ENCODE data around the gene SORCS2. TPM values are rescaled to one million over a fixed set of nuclear protein-coding genes. Genes with fewer than 3 reads are reported as not detected.
A peak's percentile ranks its signal among the peaks of the same experiment; 100 is the strongest.
"Not testable (repeated sequence)": the region's sequence is repeated elsewhere in the genome, so short reads cannot be mapped to it uniquely, and the experiment has no call there.

The SORCS2 gene
- total RNA-seq, 1 experiment from 2014 or later, result 4.1 TPM

DNA sequence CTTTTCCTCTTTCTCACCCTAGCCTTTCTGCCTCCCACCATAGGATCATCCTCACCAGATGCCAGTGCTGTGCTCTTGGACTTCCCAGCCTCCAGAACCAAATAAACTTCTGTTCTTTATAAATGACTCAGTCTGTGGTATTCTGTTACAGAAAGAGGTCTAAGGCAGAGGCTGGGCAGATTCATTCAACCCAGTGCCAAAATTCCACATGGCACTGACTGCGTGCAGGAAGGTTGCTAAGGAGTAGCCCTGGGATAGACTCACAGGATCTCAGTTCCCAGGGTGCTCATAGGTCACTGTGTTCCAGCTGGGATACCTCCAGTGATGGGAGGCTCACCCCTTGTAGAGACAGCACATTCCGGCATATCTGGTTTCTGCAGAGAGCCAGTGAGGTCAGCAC, 22.0 kb downstream of the SORCS2 start:
- H3K4me1 ChIP-seq (ENCODE audit: insufficient read depth, low read length), result peaks cover 63% of the 10 kb centered on the region
- POLR2A ChIA-PET (ENCODE audit: unreplicated experiment), result no interaction called here

DNA sequence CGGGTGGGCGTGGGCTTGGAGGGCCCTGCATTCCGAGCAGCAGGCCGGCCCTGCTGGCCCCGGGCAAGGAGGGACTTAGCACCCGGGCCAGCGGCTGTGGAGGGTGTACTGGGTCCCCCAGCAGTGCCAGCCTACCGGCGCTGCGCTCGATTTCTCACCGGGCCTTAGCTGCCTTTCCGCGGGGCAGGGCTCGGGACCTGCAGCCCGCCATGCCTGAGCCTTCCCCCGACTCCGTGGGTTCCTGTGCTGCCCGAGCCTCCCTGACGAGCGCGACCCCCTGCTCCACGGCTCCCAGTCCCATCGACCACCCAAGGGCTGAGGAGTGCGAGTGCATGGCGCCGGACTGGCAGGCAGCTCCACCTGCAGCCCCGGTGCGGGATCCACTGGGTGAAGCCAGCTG, 22.8 kb downstream of the SORCS2 start:
- H3K9me2 ChIP-seq (replicated peaks; ENCODE audit: low read length); H3K27me3 ChIP-seq (ENCODE audit: low read length); H3F3A ChIP-seq (ENCODE audit: low read length, unreplicated experiment); CTCF ChIA-PET; H3K4me3 ChIP-seq (ENCODE audit: low read length); DNase-seq; ATAC-seq; H3K36me3 ChIP-seq (ENCODE audit: low read depth, low read length); H3K4me2 ChIP-seq (ENCODE audit: low read length); intact Hi-C loops (cut with micrococcal nuclease); H2AFZ ChIP-seq (ENCODE audit: low read length); POLR2A ChIA-PET (ENCODE audit: unreplicated experiment); H4K20me1 ChIP-seq (ENCODE audit: low read length); H3K9ac ChIP-seq (ENCODE audit: low read length); H3K9me3 ChIP-seq (ENCODE audit: low read length); H3K27ac ChIP-seq (ENCODE audit: low read length); BruUV-seq (replicated peaks): not testable (repeated sequence)
- Histone ChIP-seq H3K4me1 (ENCODE audit: insufficient read depth, low read length) (peaks cover 54% of the 10 kb centered on the region), H3K79me2 (ENCODE audit: low read length) (peaks cover 43% of the 10 kb centered on the region)

More for the DNA sequence above, 22.0 kb downstream of the SORCS2 start:
- intact Hi-C loops (cut with micrococcal nuclease), result no loop called here
- no peak overlapping the region for H3K9ac ChIP-seq (ENCODE audit: low read length)
- no peak overlapping the region for H3K4me3 ChIP-seq (ENCODE audit: low read length)
- BruUV-seq (replicated peaks), result no TSS peak
- H3K9me3 ChIP-seq (ENCODE audit: low read length), result no peaks in the 10 kb centered on the region
- H3K27ac ChIP-seq (ENCODE audit: low read length), result peak overlapping the region; percentile 3; the same call in 1 of the 2 replicates
- no peaks in the 10 kb centered on the region for H3K27me3 ChIP-seq (ENCODE audit: low read length)
- no peak overlapping the region for H2AFZ ChIP-seq (ENCODE audit: low read length)
- DNase-seq, result peak; percentile 32
- H3K36me3 ChIP-seq (ENCODE audit: low read depth, low read length), result peaks cover 4% of the 10 kb centered on the region; the same call in 1 of the 2 replicates
- H4K20me1 ChIP-seq (ENCODE audit: low read length), result no peaks in the 10 kb centered on the region
- no peaks in the 10 kb centered on the region for H3F3A ChIP-seq (ENCODE audit: low read length, unreplicated experiment)
- no peaks in the 10 kb centered on the region for H3K9me2 ChIP-seq (replicated peaks; ENCODE audit: low read length)
- TF ChIP-seq EZH2 (IDR thresholded peaks at IDR 0.05; ENCODE audit: low read length, unreplicated experiment), result no peak
- no peak for TF ChIP-seq CTCF (conservative IDR thresholded peaks at IDR 0.05; ENCODE audit: low read depth, low read length)
- TF ChIP-seq EZH2phosphoT487 (IDR thresholded peaks at IDR 0.05; ENCODE audit: borderline replicate concordance, low read length), result no peak
- CTCF ChIA-PET, result no interaction called here
- ATAC-seq, result no peak
- no peak overlapping the region for H3K4me2 ChIP-seq (ENCODE audit: low read length)
- peaks cover 49% of the 10 kb centered on the region for H3K79me2 ChIP-seq (ENCODE audit: low read length)

GRCh38 chr4:7217039-7217438, 24.7 kb downstream of the SORCS2 start:
- H3K27ac ChIP-seq (ENCODE audit: low read length), result peak overlapping the region; percentile 97
- H3K4me3 ChIP-seq (ENCODE audit: low read length), result no peak overlapping the region
- no peaks in the 10 kb centered on the region for H4K20me1 ChIP-seq (ENCODE audit: low read length)
- H3K27me3 ChIP-seq (ENCODE audit: low read length), result no peaks in the 10 kb centered on the region
- no peaks in the 10 kb centered on the region for H3K9me3 ChIP-seq (ENCODE audit: low read length)
- peaks cover 42% of the 10 kb centered on the region for H3K79me2 ChIP-seq (ENCODE audit: low read length)
- H2AFZ ChIP-seq (ENCODE audit: low read length), result no peak overlapping the region
- DNase-seq (no peak), ATAC-seq (peak; percentile 11)
- TF ChIP-seq CTCF (conservative IDR thresholded peaks at IDR 0.05; ENCODE audit: low read depth, low read length) (no peak), EZH2phosphoT487 (IDR thresholded peaks at IDR 0.05; ENCODE audit: borderline replicate concordance, low read length) (no peak), EZH2 (IDR thresholded peaks at IDR 0.05; ENCODE audit: low read length, unreplicated experiment) (no peak)
- no peaks in the 10 kb centered on the region for H3F3A ChIP-seq (ENCODE audit: low read length, unreplicated experiment)
- H3K9me2 ChIP-seq (replicated peaks; ENCODE audit: low read length), result no peaks in the 10 kb centered on the region
- intact Hi-C loops (cut with micrococcal nuclease), result loop anchor here (2.0 kb wide), 1 partner anchor 50 kb away; no protein-coding TSS in a partner anchor
- H3K9ac ChIP-seq (ENCODE audit: low read length), result peak overlapping the region; percentile 84
- peaks cover 37% of the 10 kb centered on the region for H3K4me1 ChIP-seq (ENCODE audit: insufficient read depth, low read length)
- no TSS peak for BruUV-seq (replicated peaks)
- peak overlapping the region; percentile 59; the same call in 1 of the 2 replicates for H3K4me2 ChIP-seq (ENCODE audit: low read length)
- H3K36me3 ChIP-seq (ENCODE audit: low read depth, low read length), result peaks cover 4% of the 10 kb centered on the region; the same call in 1 of the 2 replicates
- POLR2A ChIA-PET (ENCODE audit: unreplicated experiment), result interaction anchor here (0.6 kb wide), 1 partner anchor 49 kb away, joined by 3 read pairs; no protein-coding TSS in a partner anchor
- CTCF ChIA-PET, result interaction anchor here (0.9 kb wide), 1 partner anchor 21 kb away, joined by 3 read pairs; no protein-coding TSS in a partner anchor

All from PC-3 (cell line).